Suppressor macrophage treated with lipopolysaccharide for 4 hours (primary cell): Measurements from ENCODE around the gene CWC27.

Source experiments
- DNase-seq: peaks from one replicate; pipeline ENCODE4 v3.0.0-alpha.2; 2020

Gene CWC27

DNA sequence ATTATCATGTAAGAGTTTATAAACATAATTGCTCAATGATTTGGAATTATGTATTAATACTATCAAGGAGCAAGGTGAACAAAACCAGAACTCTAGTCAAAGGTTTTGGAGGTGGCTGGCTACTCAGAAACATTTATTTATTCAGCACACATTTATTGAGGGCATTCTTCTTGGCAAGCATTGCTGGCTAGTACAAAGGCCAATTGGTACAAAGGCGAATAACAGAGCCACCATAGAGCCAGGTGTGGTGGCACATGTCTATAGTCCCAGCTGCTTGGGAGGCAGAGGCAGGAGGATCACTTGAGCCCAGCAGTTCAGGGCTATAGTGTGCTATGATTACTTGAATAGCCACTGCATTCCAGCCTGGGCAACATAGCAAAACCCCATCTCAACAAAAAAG lies 242.1 kb downstream of the CWC27 start:
- DNase-seq = no peak

DNA sequence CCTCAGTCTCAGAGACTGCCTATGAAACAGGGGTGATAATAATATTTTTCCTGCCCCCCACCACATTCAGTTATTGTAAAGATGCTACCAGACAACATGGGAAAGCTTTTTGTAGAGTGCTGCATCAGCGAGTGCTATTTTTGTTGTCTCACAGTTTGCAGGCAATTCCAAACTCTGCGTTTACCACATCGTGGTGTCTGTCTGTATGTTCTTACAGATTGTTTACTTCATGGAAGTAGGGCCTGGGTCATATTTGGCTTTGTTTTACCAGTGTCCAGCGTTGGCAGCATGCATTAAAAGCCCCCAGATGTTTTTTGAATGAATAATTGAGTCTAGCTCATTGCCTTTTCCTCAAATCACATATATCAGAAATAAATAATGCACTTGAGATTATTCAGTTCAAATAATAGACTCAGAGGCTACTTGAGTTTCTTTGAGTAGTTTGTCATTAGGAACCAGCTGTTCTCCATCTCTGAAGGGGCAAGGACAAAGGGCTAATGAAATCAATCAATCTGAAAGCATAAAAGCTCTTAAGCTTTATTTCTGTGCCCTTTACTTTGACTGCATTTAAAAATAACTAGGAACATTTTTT lies 243.7 kb downstream of the CWC27 start:
- no peak for DNase-seq

DNA sequence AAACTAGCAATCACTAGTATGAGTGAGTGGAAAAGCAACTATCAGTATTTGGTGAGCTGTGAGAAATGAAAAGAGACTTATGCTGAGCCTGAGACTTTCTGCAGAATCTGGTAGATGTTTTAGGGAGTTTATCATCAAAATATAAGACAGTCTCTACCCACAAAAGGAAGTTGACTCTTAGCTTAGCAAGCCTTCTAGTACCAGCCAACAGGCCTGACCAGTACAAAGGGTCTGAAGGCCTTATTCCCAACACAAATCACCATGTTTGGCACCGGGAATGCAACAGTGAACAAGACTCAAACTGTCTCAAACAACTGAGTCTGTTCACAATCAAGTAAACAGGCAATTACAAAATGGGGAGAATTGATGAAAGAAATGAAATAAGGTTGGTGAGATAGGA lies 244.4 kb downstream of the CWC27 start:
- DNase-seq = no peak

DNA sequence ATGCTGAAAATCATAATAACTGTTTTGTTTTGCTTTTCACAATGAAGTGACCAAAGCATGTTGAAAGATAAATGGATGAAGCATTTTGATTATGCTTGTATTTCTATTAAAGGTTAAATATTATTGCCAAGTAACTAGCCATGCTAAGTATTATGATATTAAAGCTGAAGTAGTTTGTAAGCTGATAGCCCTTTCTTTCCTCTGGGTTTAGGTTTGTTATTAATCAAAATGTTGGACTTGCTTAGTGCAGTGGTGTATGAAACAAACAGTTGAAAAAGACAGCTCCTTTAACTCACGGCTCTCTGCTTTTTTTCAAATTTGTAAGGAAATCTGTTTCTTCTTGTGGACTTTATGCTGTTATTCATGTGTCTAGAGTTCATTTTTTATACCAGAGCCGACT lies 246.0 kb downstream of the CWC27 start:
- DNase-seq = no peak

DNA sequence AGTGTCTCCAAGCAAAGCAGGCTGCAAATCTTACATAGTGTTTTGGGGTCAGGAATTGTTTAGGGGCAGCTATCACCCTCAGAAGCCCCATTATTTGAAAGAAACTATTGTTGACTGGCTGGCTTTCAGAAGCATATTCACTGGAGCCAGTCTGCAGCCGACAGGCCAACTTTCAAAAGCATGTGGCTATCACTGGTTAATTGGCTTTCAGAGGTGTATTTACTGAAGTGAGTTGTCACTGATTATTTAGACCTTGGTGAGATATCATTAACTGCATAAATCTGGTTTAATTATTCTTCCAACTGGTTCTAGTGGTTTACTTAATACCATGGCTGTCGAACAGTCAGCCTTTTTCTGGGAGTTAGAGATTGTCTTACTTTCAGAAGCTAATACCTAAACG lies 247.0 kb downstream of the CWC27 start:
- no peak for DNase-seq

DNA sequence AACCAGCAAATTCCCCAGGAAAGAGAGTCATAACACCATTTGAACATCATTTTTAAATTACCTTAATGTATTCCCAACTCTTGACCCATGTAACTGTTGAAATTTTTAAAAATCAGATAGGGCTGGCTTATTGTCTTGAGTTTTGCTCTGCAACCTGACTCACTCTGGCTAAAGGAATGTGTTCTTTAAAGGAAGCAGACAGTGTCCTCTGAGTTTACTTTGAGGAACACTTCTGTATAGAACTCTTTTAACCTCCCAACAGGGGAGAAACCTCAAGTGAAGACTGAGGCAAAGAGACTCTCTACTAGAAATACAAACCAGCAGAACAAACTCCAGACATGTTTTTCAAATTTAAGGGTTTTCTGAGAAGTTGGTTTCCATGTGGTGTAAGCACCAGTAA lies 248.9 kb downstream of the CWC27 start:
- DNase-seq = no peak

DNA sequence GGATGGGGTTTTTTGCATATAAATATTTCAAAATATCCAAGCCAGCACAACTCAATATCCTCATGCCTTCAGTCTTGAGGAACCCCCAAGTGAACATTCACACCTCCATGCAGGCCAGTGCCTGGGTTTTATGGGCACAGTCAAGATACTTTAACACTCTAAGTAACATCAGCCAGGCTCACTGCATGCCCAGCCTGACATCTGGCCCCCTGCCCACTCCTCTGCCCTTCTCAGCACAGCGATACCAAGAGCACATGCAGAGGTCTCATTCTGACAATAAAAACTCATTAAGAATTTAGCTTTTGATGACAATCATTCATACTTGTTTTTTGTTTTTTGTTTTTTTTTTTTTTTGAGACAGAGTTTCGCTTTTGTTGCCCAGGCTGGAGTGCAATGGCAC lies 250.0 kb downstream of the CWC27 start:
- DNase-seq = no peak

DNA sequence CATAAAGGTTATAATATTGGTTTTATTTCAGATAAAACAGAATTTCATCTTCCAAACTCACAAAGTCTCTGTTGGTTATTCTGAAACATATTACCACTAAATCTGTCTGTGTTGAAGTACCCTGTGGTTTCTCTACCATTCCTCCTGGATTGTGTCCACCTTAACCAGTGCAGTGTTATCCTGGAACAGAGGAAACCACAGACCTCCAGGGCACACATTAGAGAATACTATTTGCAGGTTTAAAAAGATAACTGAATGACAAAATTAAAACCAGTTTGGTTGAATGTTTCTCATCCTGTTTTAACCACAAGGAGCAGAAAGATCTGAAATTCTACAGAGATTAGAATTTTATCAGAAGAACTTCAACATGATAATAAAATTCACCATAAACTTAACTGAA lies 251.8 kb downstream of the CWC27 start:
- no peak for DNase-seq

DNA sequence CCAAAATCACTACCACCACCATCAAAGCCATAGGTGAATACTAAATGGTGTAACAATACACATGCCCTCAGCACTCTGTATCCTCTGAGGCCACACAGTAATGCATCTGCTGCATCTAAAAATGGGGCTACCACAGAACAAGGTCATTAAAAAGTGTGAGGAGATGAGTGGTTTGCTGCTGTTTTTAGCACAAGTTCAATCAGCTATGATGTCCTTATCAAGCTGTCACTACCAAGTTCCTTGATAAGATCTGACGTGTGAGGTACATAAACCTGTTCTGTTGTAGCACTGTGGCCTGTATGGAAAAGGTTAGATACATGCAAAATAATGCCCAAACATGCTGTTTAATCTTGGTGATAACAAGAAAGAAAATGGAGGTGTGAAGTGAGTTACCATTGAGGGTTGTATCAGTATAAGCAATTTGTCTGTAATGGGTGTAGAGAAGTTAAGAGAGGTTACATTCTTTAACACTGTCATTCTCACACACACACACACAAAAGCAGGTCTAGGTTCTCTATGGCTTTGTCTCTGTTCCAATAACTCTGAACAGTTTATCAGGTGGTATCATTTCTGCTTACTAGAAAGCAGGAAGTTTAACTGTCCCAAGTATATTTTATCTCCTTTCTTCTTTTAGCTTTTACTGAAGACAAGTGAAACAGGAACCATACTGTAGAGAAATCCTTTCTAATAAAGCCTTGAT lies 252.9 kb downstream of the CWC27 start:
- no peak for DNase-seq

DNA sequence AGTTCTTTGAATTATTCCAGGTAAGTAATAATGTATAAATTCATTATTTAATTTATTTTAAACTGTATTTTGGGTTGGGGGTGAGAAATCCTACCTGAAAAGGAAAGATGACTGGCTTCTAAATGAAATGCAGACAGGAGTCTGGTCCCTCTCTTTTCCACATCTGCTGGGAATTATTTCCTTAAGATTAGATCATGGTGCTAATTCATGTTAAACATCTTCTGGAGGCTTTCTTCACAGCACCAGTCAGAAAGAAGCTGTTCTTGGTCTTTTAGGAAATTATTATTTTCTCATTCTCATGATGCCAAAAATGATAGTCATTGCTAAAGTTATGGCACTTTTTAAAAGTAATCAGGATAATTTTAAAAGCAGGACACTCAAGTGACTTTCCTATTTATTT lies 254.2 kb downstream of the CWC27 start:
- DNase-seq = no peak

DNA sequence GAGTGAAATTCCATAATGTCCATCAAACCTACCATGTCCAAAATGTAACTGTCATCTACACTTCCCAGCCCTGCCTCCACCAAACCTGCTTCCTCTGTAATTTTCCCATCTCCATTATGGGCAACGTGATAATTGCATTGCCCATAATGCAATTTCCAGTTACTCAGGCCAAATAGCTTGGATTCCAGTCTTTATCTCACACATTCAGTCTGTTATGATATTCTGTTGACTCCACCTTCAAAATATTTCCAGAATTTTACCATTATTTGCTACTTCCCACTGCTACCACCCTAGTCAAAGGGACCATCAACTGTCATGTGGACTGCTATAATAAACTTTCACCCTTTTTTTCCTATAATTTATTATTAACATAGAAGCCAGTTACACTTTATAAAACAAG lies 256.0 kb downstream of the CWC27 start:
- DNase-seq = no peak

DNA sequence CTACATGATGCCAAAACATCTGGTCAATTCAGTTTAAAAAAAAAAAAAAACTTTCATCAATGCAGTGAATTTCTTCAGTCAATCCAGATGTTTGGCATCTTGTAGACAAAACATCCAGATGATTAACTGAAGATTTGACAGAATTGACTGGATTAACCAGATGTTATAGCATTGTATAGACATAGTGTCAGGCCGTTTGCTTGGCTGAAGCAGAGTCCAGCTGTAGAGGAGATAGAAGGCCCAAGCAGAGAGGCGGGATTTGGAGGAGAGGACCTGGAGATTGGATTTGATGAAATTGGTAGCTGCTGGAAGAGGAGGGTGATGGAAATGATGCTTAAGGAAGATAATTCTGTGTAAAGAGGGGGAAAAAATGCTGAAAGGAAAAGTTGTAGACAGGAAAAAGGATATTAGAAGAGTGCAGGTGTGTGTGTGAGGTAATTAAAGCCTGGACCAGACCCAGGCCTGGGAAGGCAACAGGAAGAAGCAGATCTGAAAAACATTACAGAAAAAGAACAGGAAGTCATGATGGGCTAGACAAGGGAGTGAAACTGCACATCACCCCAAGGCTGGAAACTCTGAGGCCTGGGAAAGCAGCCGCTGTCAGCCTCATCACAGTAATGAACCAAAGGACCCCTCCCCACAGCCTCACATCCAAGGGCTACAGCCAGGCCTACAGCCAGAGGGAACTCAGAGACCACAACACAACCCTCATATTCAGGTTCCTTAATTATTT lies 258.3 kb downstream of the CWC27 start:
- no peak for DNase-seq

DNA sequence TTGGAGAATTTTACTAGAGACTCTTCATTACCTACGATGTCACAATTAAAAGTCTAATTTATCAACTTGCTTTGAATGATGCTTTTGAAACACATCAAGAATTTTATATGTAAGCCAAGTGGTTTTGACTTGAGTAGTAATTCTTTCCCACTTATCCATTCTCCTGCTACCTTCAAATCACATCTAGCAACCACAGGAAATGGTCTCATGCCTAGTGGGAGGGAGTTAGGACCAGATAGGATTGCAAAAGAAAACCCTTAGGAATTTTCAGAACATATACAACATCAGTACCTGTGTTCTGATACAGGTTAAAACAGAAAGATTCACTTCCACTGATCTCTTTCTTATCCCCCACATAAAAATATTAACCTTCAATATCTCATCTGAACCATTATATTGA lies 260.4 kb downstream of the CWC27 start:
- DNase-seq = no peak

DNA sequence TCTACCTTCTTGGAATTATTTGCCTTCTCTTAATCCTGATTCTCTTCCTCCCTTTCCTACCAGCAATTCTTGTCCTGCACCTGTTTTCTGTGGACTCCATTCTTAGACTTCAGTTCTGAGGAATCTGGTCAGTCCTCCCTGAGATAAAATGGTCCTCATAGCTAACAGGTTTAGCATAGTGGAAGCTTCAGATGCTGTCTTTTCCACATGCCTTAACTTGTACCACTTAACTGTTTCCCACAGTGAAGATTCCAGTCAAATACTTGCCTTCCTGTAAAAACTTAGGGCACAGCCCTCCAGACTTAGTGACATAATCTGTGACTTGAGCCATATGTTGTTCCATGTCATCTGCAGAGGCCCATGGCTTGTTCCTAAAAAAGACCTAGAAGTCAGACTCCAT lies 261.3 kb downstream of the CWC27 start:
- no peak for DNase-seq

DNA sequence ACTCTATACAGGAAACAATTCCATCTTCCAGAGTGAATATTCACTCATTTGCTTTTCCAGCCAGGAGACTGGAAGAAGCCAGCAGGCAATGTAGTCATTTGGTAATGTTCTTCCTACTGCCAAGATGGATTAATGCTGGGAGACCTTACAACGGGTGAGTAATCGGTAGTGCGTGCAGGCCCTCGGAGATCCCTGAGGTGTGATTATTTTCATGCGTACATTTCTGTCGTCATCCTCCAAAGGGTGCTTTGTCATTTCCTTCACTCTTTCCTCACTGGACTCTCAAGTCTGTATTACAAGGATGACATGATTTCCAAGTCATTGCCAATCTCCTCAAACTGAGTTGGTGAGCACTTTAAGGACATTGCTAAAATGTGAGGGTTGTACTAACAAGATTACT lies 263.5 kb downstream of the CWC27 start:
- DNase-seq = no peak

DNA sequence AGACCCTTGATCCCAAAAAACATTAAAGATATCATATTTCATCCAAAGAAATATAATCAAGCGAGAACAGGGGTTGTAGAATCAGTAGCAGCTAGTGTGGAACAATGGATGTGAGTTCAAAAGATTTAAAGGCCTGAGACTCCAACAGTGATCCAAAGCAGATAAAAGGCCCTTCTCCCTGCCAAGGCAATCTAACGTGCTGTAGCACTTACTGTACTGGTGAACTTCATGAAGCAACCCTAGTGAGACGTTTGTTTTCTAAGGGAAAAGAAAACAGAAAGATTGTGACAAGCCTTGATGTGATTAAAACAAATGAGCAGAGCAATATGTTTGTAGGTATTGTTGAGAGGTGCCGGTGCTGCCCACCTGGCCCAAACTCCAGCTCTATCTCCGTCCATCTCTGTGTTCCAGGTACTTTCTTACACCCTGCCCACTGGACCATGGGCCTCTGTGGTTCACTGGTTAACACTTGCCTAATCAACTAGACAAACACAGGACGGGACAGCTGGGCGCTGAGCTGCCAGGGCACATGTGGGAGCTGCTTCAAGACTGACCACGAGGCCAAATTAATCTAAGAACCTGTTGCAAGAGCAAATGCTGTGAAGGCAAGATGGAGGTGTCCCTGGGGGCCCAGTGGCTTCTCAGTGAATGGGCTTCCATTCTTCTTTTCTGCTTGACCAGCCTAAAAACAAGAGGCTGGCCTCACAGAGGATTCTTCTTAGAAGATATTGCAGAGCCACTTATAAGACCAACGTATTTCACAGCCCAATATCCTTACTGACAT lies 265.5 kb downstream of the CWC27 start:
- no peak for DNase-seq

DNA sequence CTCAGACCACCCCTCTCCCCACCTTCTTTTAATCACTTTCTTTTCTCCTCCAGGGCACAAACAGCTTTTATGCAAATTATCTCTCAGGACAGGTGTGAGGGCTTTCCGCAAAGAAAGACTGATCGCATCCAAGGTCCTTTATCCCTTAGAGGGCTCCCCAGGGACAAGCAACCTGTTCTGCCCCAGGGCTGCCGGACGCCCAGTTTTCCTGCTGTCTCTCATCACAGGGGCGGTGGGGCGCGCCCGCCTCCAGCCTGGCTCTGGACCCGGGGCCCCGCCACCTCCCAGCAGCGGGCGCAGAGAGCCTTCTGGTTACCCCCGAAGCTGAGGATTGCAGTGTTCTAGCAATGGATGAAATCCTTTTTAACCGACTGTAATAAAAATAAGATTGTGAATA lies 266.1 kb downstream of the CWC27 start:
- DNase-seq = no peak

DNA sequence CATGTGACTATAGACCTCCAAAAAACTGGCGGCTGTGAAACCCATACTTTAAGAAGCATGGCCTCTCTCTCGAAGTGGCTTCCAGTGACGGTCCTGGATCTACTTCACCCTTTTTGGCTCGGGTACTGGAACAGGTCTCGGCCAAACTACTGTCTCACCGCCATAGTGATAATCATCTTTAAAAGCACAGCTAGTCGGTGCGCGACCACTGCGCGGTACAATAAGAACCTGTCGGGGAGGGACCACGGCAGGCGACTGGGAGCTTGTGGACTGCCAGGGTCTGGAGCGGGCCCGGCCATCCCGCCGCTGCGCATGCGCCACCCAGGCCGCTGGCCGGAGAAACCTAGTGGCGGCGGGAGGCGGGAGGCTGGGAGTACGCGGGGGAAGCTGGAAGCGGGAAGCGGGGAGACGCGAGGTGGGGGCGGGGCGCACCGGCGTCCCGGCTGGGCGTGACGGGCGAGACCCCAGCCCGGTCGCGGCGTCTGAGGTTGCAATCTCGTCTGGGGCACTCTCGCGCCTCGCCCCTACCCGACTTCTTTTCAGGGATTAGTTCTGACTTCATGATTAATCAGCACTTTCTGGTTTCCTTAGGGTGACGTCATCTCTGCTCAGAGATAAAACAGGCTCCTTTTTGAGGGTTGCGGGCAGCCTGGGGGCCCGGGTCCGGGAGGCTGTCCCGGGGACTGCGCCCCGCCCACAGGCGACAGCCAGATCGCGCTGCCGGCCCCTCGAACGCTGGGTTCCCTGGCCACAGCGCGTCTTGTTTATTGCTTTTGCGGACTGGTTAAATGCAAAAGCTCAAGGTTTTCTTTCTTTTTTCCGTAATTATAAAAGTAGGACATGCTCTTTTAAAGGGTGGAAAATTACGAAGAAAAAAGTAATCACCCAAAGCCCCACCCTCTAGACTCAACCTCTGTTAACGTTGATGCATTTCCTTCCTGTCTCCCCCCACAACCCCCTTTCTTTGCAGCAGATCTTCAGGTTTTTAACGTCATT lies 266.8 kb downstream of the CWC27 start:
- peak; percentile 88 for DNase-seq

DNA sequence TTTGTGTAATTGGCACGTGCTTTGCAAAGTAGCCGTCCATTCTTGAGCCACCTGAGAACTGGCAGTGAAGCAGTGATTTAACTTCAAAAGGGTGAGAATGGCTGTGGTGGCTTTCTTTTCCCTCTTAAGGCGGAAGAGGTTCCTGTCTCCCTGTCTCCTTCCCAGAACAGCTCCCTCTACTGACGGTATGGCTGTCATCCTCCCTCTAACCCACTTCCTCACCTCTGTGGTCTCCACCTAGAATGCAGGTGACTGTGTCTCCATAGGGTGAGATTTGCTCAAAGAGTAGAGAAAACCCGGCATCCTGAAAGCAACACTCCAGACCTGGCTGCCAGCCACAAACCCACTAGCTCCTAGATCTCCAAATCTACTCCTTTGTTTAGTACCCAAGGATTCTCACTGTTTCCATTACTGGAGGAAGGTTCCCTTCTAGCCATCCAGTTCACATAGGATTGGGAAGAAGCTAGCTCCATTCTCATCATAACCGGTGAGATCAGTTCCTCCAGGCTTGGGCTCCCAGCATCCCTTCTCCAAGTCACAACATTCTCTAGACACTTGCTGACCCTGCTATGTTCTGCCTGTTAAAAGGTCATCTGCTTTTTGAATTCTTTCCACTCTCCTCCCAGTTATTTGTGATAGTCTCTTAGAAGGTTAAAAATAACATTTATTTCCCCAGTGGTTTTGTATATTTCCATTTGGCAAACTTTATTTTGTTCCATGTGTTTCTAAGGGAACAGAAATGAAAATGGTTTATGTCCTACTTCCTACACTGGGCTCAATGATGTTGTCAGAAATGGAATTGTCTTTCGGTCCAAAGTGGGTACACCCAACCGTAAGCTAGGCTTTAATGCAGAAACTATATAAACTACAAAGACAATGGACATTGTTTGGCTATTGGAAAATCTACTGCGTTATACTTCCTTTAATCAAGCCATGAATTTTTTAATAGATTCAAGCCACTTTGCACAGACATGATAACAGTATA lies 269.4 kb downstream of the CWC27 start:
- DNase-seq = no peak

DNA sequence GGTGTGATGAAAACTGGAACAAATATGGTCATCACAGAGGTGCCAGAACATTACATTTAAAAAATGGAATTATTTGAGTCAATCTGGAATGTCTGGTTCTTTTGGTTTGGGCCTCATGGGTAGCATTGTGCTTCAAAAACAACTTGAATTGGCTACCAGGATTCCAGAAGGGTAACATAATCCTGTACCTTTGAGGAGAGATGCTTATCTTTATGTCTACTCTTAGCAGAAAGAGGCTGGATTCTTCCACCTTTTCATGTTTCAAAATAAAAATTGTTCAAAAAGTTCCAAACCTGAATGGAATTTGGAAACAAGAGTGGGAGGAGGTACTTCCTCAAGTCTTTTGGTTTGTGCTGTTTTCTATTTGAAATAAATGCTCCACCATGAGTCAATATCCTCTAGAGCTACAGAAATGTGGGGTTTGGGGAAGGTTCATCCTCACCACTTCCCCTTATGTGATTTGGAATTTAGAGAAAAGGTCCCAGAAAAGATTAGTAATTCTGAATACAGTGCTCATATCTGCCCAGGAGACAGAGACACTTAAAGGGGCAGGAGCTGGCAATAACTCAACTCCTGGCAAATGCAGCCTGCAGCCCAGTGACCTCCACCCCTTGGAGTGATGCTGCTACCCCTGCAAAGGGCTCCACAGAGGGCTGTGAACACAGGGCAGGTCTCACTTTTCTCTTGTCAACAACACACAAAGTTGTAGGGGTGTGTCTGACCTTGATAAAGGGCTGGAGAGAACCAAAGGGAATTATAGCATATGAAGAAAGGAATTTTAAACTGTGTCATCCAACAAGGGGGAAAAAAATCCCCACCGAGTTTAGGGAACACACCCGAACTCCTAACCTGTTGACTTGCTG lies 272.8 kb downstream of the CWC27 start:
- peak; percentile 89 for DNase-seq
